MM.1S (cell line): ENCODE data around the gene PHPT1.

Experiments used
- CTCF ChIP-seq: fragments of 300-600 bp; sonication (generic); IDR thresholded peaks from 2 replicates; pipeline ENCODE4 v1.5.1; 2016; ENCODE audit warnings: antibody characterized with exemption, low read length, mixed read lengths
- EZH2 ChIP-seq: fragments of 300-600 bp; sonication (generic); optimal IDR thresholded peaks from 2 replicates; pipeline ENCODE3; 2017; ENCODE audit warnings: low read depth, mild to moderate bottlenecking, antibody characterized with exemption, low read length, mixed read lengths
- EZH2phosphoT487 ChIP-seq: fragments of 300-600 bp; sonication (generic); IDR thresholded peaks from 2 replicates; pipeline ENCODE4 v1.6.1; 2018; ENCODE audit warnings: antibody characterized with exemption, low read length

GRCh38 chr9:136847088-136847825 lies 2.0 kb upstream of the PHPT1 start:
- TF ChIP-seq EZH2 (no peak), CTCF (no peak), EZH2phosphoT487 (no peak)
